Activated CD8-positive, alpha-beta T cell treated with anti-CD3 and anti-CD28 coated beads for 36 hours (primary cell): ENCODE data around the gene GPX6. TPM values are rescaled to one million over a fixed set of nuclear protein-coding genes. Genes with fewer than 3 reads are reported as not detected.
"Not testable (repeated sequence)": the region's sequence is repeated elsewhere in the genome, so short reads cannot be mapped to it uniquely, and the experiment has no call there.

Source experiments
- ATAC-seq: fragments of 200-7000 bp; cut with Tn5 transposase; one replicate; pipeline ENCODE4 v1.10.0; 2021; ENCODE audit warnings: mild to moderate bottlenecking, moderate library complexity
- CTCF ChIA-PET: fragments of 350-600 bp; sonication (Branson Sonifier 250); formaldehyde crosslinking; loops from one replicate; lab custom pipeline; 2021; ENCODE audit warnings: antibody characterized with exemption; lab: Charles Lee
- POLR2A ChIA-PET: fragments of 350-600 bp; sonication (Branson Sonifier 250); formaldehyde crosslinking; loops from one replicate; lab custom pipeline; 2021; ENCODE audit warnings: antibody characterized with exemption; lab: Charles Lee
- DNase-seq: peaks from one replicate; pipeline ENCODE4 v3.0.0-alpha.2; 2020
- H3K27ac Mint-ChIP-seq: one replicate; pipeline ENCODE4 v1.8.0; 2021; ENCODE audit warnings: mild to moderate bottlenecking, mixed read lengths
- H3K27me3 Mint-ChIP-seq: one replicate; pipeline ENCODE4 v1.8.0; 2021; ENCODE audit warnings: mixed read lengths
- H3K36me3 Mint-ChIP-seq: one replicate; pipeline ENCODE4 v1.8.0; 2021; ENCODE audit warnings: low read depth, mixed read lengths
- H3K4me1 Mint-ChIP-seq: one replicate; pipeline ENCODE4 v1.8.0; 2021; ENCODE audit warnings: low read depth, mixed read lengths
- H3K4me3 Mint-ChIP-seq: one replicate; pipeline ENCODE4 v1.8.0; 2021; ENCODE audit warnings: mild to moderate bottlenecking, moderate library complexity, mixed read lengths
- H3K9me3 Mint-ChIP-seq: one replicate; pipeline ENCODE4 v1.8.0; 2021; ENCODE audit warnings: mixed read lengths
- CTCF ChIP-seq: fragments of 200-600 bp; IDR thresholded peaks from one replicate; pipeline ENCODE4 v1.8.0; 2022; ENCODE audit warnings: antibody characterized with exemption, mild to moderate bottlenecking
- intact Hi-C: fragments of 100-400 bp; cut with micrococcal nuclease; formaldehyde crosslinking; loops from one replicate; pipeline ENCODE4 v1.10.0; 2022
- total RNA-seq, 2 experiments: library from RNA; stranded (reverse); gene quantifications; one replicate each; pipeline ENCODE4 v1.2.3, GENCODE V29; 2021

Gene GPX6
- total RNA-seq, 2 experiments from 2014 or later = not detected

DNA sequence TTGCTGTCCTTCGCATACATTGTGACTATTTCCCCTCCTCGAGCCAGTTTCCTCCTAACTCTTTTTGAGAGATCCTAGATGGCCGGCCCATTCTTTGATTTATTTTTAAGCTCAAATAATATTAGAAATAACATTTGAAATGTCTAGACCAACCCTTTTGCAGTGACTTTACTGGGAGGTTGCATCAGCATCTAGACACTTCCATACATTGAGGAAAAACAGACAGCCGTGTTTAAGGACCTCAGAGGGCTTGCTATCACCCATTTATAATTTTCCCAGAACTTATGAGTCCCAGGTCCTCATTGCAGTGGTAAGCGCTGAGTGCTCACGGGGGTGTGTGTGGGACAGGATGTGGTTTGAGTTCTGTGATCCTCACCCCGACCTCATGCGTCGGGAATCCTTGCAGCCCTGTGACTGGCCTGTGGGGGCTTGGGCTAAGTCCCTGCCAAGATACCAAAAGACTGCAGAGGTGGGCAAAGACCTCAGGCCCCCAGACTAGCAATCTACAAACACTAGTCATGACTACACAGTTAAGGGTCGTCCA, 10.0 kb upstream of the GPX6 start, which contains the start of gene GPX5:
TSS of gene GPX5 (plus strand) at position 386 of the 544 bp plus-strand sequence. CDS start at position 519, 133 bp downstream.
- intact Hi-C loops = no loop called here
- no peak for TF ChIP-seq CTCF
- Mint-ChIP-seq H3K36me3 (no peaks in the 10 kb centered on the region), H3K4me1 (peaks cover 15% of the 10 kb centered on the region), H3K27me3 (peaks cover 38% of the 10 kb centered on the region), H3K27ac (no peak within 1 kb of the TSS), H3K4me3 (no peak within 1 kb of the TSS), H3K9me3 (no peaks in the 10 kb centered on the region)
- DNase-seq (peak; percentile 43), ATAC-seq (peak; percentile 62)
- ChIA-PET CTCF (no interaction called here), POLR2A (interaction anchor here (1.2 kb wide), 1 partner anchor 412 kb away, joined by 4 read pairs; no protein-coding TSS in a partner anchor)

DNA sequence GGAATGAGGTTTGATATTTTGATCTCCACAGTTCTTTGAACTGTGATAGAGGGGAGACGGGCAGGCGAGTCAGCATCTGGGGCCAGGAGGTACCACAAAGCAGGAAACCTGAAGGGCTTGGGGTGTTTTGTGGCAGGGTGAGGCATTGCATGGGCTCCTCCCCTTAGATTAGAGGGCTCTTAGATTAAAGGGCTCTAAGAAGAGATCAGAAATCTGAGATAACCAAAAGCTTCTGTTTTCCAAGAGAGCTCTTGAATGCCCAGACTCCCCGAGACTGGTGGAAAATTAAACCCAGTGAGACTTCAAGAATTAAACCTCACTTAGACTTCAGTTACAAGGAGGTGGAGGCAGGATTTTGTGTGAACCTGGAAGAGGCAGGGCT, 7.6 kb upstream of the GPX6 start:
- ATAC-seq = peak; percentile 95
- Mint-ChIP-seq H3K4me1 (peaks cover 15% of the 10 kb centered on the region), H3K4me3 (no peak overlapping the region), H3K36me3 (no peaks in the 10 kb centered on the region), H3K9me3 (no peaks in the 10 kb centered on the region), H3K27me3 (peaks cover 35% of the 10 kb centered on the region), H3K27ac (no peak overlapping the region)
- DNase-seq = peak; percentile 67
- TF ChIP-seq CTCF = no peak
- CTCF ChIA-PET = no interaction called here
- intact Hi-C loops = no loop called here
- POLR2A ChIA-PET = interaction anchor here (1.0 kb wide), 1 partner anchor 48 kb away, joined by 3 read pairs; no protein-coding TSS in a partner anchor

GRCh38 chr6:28522594-28523240, 7.1 kb upstream of the GPX6 start:
- intact Hi-C loops = no loop called here
- Mint-ChIP-seq H3K27ac (no peak overlapping the region), H3K36me3 (no peaks in the 10 kb centered on the region), H3K9me3 (no peaks in the 10 kb centered on the region), H3K4me1 (peaks cover 15% of the 10 kb centered on the region), H3K27me3 (peaks cover 33% of the 10 kb centered on the region), H3K4me3 (no peak overlapping the region)
- CTCF ChIA-PET = interaction anchor here (1.1 kb wide), 1 partner anchor 20 kb away, joined by 3 read pairs; no protein-coding TSS in a partner anchor
- TF ChIP-seq CTCF = no peak
- DNase-seq (no peak), ATAC-seq (no peak)
- POLR2A ChIA-PET = interaction anchor here (1.0 kb wide), 1 partner anchor 47 kb away, joined by 3 read pairs; no protein-coding TSS in a partner anchor

- intact Hi-C loops = no loop called here
- POLR2A ChIA-PET = no interaction called here
- TF ChIP-seq CTCF = no peak
- H3K4me1 Mint-ChIP-seq = peaks cover 4% of the 10 kb centered on the region
- no peaks in the 10 kb centered on the region for H3K36me3 Mint-ChIP-seq
- no peak for ATAC-seq
- H3K4me3 Mint-ChIP-seq = no peak overlapping the region
- H3K27ac Mint-ChIP-seq = no peak overlapping the region
- no peaks in the 10 kb centered on the region for H3K9me3 Mint-ChIP-seq
- CTCF ChIA-PET = no interaction called here
- H3K27me3 Mint-ChIP-seq = peaks cover 36% of the 10 kb centered on the region
- no peak for DNase-seq
Observed at GRCh38 chr6:28517964-28518363, 2.4 kb upstream of the GPX6 start.

- H3K4me1 Mint-ChIP-seq, H3K9me3 Mint-ChIP-seq, ATAC-seq, H3K36me3 Mint-ChIP-seq, DNase-seq, H3K4me3 Mint-ChIP-seq, H3K27ac Mint-ChIP-seq, intact Hi-C loops, POLR2A ChIA-PET: not testable (repeated sequence)
- CTCF ChIA-PET = interaction anchor here (0.6 kb wide), 1 partner anchor 50 kb away, joined by 3 read pairs; no protein-coding TSS in a partner anchor
- peaks cover 22% of the 10 kb centered on the region for H3K27me3 Mint-ChIP-seq
Observed at GRCh38 chr6:28512387-28512786, 3.2 kb downstream of the GPX6 start.
